A549 (cell line): ENCODE data around the gene TRABD.

Experiments
- HDAC2 ChIP-seq: fragments of 200-600 bp; sonication (generic); IDR thresholded peaks from 2 replicates; pipeline ENCODE4 v1.6.1; 2016
- MAFK ChIP-seq: fragments of 450-650 bp; IDR thresholded peaks from 2 replicates; pipeline ENCODE4 v1.6.1; 2014; ENCODE audit not compliant: partially characterized antibody
- NFE2L2 ChIP-seq: fragments of 150-350 bp; conservative IDR thresholded peaks from 2 replicates; pipeline ENCODE4 v1.6.1; 2014; ENCODE audit warnings: low read length
- NR3C1 ChIP-seq: fragments of >200 bp; sonication (Bioruptor Twin); formaldehyde crosslinking; IDR thresholded peaks from 3 replicates; pipeline ENCODE4 v1.6.1; 2017
- POLR2A ChIP-seq: IDR thresholded peaks from 2 replicates; pipeline ENCODE4 v1.6.1; 2012; ENCODE audit warnings: mild to moderate bottlenecking, low read length
- RAD21 ChIP-seq, 2 experiments: fragments of >200 bp in 1 of 2; sonication (Bioruptor Twin) in 1 of 2; formaldehyde crosslinking in 1 of 2; IDR thresholded peaks in 1 of 2; conservative IDR thresholded peaks in 1 of 2; 2 replicates in 1 of 2; 3 replicates in 1 of 2; pipeline ENCODE4 v1.6.1; 2012 to 2018; ENCODE audit warnings: inconsistent platforms in 1 of 2
- RCOR1 ChIP-seq: fragments of 150-350 bp; IDR thresholded peaks from 2 replicates; pipeline ENCODE4 v1.6.1; 2014; ENCODE audit warnings: antibody characterized with exemption, low read length, low read depth
- RFX5 ChIP-seq: fragments of 450-650 bp; IDR thresholded peaks from 2 replicates; pipeline ENCODE4 v1.7.1; 2014; ENCODE audit warnings: antibody characterized with exemption, mild to moderate bottlenecking, moderate library complexity
- SMC3 ChIP-seq: fragments of >200 bp; sonication (Bioruptor Twin); formaldehyde crosslinking; IDR thresholded peaks from 3 replicates; pipeline ENCODE4 v1.6.1; 2018; ENCODE audit warnings: inconsistent platforms
- ZFP36 ChIP-seq: fragments of 450-650 bp; IDR thresholded peaks from 2 replicates; pipeline ENCODE4 v1.6.1; 2014; ENCODE audit warnings: borderline replicate concordance; ENCODE audit not compliant: partially characterized antibody
- TF ChIP-seq, protein P1 (sequence below): IDR thresholded peaks from 2 replicates; pipeline ENCODE4 v1.6.1; 2012
- TF ChIP-seq, protein P2 (sequence below): fragments of >200 bp; sonication (Bioruptor Twin); formaldehyde crosslinking; IDR thresholded peaks from 3 replicates; pipeline ENCODE4 v1.5.1; 2016
- TF ChIP-seq, protein P3 (sequence below): fragments of 200-600 bp; sonication (generic); IDR thresholded peaks from 2 replicates; pipeline ENCODE4 v1.6.1; 2016; ENCODE audit warnings: antibody characterized with exemption, mild to moderate bottlenecking, moderate library complexity
- TF ChIP-seq, protein P4 (sequence below): fragments of 450-650 bp; IDR thresholded peaks from 2 replicates; pipeline ENCODE4 v1.6.1; 2014; ENCODE audit warnings: antibody characterized with exemption

DNA sequence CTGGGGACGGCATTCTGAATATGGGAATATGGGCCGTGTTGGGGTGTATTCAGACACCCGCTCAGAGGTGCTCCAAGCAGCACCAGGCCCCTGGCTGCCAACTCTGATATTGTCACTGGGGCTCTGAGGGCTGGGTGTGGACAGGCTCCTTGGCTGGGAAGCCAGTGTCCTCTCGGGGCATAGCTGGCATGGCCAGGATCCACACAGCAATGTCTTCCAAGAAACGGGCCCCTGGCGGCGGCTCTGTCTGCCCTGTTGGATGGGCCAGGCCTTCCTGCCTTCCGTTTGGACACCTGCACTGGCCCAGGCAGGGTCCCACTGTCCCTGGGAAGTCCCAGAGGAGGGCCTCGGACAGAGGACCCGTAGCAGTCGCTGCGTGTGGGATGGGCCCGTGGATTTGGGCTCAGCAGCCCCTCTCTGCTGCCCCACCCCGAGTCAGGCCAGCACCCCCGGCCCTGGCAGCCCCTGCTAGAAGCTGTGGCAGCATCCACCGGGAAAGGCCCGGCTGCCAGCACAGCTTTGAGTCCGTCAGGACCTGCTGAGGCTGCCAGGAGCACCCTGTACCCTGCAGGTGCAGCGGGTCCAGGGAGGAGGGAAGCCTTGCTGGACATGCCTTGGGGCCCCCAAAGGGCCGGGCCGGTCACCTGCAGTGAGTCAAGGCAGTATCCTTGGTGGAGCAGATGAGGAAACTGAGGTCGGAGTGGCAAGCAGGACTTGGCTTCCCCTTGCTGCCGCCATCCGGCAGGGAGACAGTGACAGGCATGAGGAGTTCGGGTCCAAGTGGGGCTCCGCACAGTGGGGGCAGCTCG is 11.1 kb upstream of the TRABD start:
- TF ChIP-seq, protein P1, sequence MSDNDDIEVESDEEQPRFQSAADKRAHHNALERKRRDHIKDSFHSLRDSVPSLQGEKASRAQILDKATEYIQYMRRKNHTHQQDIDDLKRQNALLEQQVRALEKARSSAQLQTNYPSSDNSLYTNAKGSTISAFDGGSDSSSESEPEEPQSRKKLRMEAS, result no peak
- TF ChIP-seq, protein P2, sequence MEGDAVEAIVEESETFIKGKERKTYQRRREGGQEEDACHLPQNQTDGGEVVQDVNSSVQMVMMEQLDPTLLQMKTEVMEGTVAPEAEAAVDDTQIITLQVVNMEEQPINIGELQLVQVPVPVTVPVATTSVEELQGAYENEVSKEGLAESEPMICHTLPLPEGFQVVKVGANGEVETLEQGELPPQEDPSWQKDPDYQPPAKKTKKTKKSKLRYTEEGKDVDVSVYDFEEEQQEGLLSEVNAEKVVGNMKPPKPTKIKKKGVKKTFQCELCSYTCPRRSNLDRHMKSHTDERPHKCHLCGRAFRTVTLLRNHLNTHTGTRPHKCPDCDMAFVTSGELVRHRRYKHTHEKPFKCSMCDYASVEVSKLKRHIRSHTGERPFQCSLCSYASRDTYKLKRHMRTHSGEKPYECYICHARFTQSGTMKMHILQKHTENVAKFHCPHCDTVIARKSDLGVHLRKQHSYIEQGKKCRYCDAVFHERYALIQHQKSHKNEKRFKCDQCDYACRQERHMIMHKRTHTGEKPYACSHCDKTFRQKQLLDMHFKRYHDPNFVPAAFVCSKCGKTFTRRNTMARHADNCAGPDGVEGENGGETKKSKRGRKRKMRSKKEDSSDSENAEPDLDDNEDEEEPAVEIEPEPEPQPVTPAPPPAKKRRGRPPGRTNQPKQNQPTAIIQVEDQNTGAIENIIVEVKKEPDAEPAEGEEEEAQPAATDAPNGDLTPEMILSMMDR, result no peak
- no peak for TF ChIP-seq RCOR1
- TF ChIP-seq, protein P3, sequence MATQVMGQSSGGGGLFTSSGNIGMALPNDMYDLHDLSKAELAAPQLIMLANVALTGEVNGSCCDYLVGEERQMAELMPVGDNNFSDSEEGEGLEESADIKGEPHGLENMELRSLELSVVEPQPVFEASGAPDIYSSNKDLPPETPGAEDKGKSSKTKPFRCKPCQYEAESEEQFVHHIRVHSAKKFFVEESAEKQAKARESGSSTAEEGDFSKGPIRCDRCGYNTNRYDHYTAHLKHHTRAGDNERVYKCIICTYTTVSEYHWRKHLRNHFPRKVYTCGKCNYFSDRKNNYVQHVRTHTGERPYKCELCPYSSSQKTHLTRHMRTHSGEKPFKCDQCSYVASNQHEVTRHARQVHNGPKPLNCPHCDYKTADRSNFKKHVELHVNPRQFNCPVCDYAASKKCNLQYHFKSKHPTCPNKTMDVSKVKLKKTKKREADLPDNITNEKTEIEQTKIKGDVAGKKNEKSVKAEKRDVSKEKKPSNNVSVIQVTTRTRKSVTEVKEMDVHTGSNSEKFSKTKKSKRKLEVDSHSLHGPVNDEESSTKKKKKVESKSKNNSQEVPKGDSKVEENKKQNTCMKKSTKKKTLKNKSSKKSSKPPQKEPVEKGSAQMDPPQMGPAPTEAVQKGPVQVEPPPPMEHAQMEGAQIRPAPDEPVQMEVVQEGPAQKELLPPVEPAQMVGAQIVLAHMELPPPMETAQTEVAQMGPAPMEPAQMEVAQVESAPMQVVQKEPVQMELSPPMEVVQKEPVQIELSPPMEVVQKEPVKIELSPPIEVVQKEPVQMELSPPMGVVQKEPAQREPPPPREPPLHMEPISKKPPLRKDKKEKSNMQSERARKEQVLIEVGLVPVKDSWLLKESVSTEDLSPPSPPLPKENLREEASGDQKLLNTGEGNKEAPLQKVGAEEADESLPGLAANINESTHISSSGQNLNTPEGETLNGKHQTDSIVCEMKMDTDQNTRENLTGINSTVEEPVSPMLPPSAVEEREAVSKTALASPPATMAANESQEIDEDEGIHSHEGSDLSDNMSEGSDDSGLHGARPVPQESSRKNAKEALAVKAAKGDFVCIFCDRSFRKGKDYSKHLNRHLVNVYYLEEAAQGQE, result no peak
- no peak for TF ChIP-seq RAD21 (conservative IDR thresholded peaks at IDR 0.05 in 1 of 2, IDR thresholded peaks at IDR 0.05 in 1 of 2)
- TF ChIP-seq POLR2A, result no peak
- TF ChIP-seq HDAC2, result no peak
- no peak for TF ChIP-seq NFE2L2
- TF ChIP-seq MAFK, result no peak
- TF ChIP-seq, protein P4, sequence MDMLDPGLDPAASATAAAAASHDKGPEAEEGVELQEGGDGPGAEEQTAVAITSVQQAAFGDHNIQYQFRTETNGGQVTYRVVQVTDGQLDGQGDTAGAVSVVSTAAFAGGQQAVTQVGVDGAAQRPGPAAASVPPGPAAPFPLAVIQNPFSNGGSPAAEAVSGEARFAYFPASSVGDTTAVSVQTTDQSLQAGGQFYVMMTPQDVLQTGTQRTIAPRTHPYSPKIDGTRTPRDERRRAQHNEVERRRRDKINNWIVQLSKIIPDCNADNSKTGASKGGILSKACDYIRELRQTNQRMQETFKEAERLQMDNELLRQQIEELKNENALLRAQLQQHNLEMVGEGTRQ, result no peak
- TF ChIP-seq RFX5, result no peak
- no peak for TF ChIP-seq ZFP36
- no peak for TF ChIP-seq SMC3
- TF ChIP-seq NR3C1, result no peak
